K562 (cell line): ENCODE data around the gene PVALEF. TPM values are rescaled to one million over a fixed set of nuclear protein-coding genes. Genes with fewer than 3 reads are reported as not detected.

Experiments
- ATAC-seq: fragments of 200-7000 bp; cut with Tn5 transposase; 3 replicates; pipeline ENCODE4 v1.9.1; 2020; ENCODE audit warnings: moderate library complexity
- BruUV-seq: library from RNA; stranded (reverse); fragments of 400-500 nt; replicated peaks from 2 replicates; lab custom pipeline; 2021; lab: Mats Ljungman, UMichigan
- CTCF ChIA-PET: fragments of 300-600 bp; formaldehyde crosslinking; extraction: SDS; loops from one replicate; lab custom pipeline; 2021; ENCODE audit warnings: low intra/inter-chr PET ratio; lab: Yijun Ruan, JAX
- POLR2A ChIA-PET: fragments of 300-600, 350-650 bp; sonication (Branson Sonifier 250); formaldehyde crosslinking; extraction: SDS; loops from one replicate; lab custom pipeline; 2021; ENCODE audit warnings: antibody characterized with exemption, inconsistent platforms; lab: Yijun Ruan, JAX
- DNase-seq, 4 experiments: peaks; one replicate each; pipeline versions ENCODE4 v3.0.0 to v3.0.0-alpha.2; 2011 to 2018; ENCODE audit warnings: low spot score in 3 of 4, mixed read lengths in 3 of 4; ENCODE audit errors: extremely low read depth in 1 of 4
- FAIRE-seq: peaks from 2 replicates; lab custom pipeline; 2011; peaks lifted over from hg19 to GRCh38; lab: Jason Lieb, UNC
- H2AFZ ChIP-seq: 2 replicates; pipeline ENCODE4 v1.6.0; 2011; ENCODE audit warnings: low read depth, low read length, control low read depth, inconsistent platforms
- H3K27ac ChIP-seq: fragments of 200-600 bp; 3 replicates; pipeline ENCODE4 v1.8.0; 2011; ENCODE audit warnings: low read depth, mild to moderate bottlenecking, control low read depth, inconsistent platforms, low read length, moderate library complexity, mixed read lengths; ENCODE audit errors: extremely low read depth
- H3K27me3 ChIP-seq, 2 experiments: fragments of 300-600 bp in 1 of 2; 2 replicates in 1 of 2; 3 replicates in 1 of 2; pipeline versions ENCODE4 v1.6.0 to v1.8.0; 2011; ENCODE audit warnings: inconsistent platforms in 2 of 2, low read length in 2 of 2, mild to moderate bottlenecking in 1 of 2, mixed read lengths in 1 of 2, moderate library complexity in 1 of 2; ENCODE audit not compliant: control insufficient read depth in 2 of 2, insufficient read depth in 2 of 2
- H3K36me3 ChIP-seq: fragments of 300-600 bp; 3 replicates; pipeline ENCODE4 v1.8.0; 2011; ENCODE audit warnings: mild to moderate bottlenecking, low read length, inconsistent platforms; ENCODE audit not compliant: control insufficient read depth, insufficient read depth
- H3K4me1 ChIP-seq, 2 experiments: fragments of 200-600 bp in 1 of 2; replicated peaks in 1 of 2; 2 replicates in 1 of 2; 3 replicates in 1 of 2; pipeline versions ENCODE4 v1.5.1 to v1.8.0; 2011; ENCODE audit warnings: inconsistent platforms in 2 of 2, low read length in 2 of 2, mild to moderate bottlenecking in 1 of 2, mixed read lengths in 1 of 2, moderate library complexity in 1 of 2; ENCODE audit not compliant: control insufficient read depth in 2 of 2, insufficient read depth in 2 of 2
- H3K4me2 ChIP-seq: 2 replicates; pipeline ENCODE4 v1.6.1; 2011; ENCODE audit warnings: low read length, control low read depth, inconsistent platforms, mixed read lengths; ENCODE audit not compliant: insufficient read depth
- H3K4me3 ChIP-seq: fragments of 200-600 bp; sonication (generic), shearing (Covaris generic); 2 replicates; pipeline ENCODE4 v1.5.1; 2016; ENCODE audit warnings: control low read depth, inconsistent platforms
- H3K79me2 ChIP-seq: fragments of 200-600 bp; 3 replicates; pipeline ENCODE4 v1.8.0; 2011; ENCODE audit warnings: low read length, inconsistent platforms; ENCODE audit not compliant: control insufficient read depth, insufficient read depth
- H3K9ac ChIP-seq, 2 experiments: 2 replicates each; pipeline versions ENCODE4 v1.6.0 to v1.6.1; 2011; ENCODE audit warnings: low read depth in 2 of 2, low read length in 2 of 2, control low read depth in 1 of 2, inconsistent platforms in 1 of 2, mild to moderate bottlenecking in 1 of 2, mixed read lengths in 1 of 2; ENCODE audit not compliant: insufficient read depth in 1 of 2
- H3K9me1 ChIP-seq: one replicate; pipeline ENCODE4 v1.6.0; 2011; ENCODE audit warnings: inconsistent platforms, mild to moderate bottlenecking, low read length, moderate library complexity; ENCODE audit not compliant: control insufficient read depth, insufficient read depth
- H3K9me3 ChIP-seq: replicated peaks from 2 replicates; pipeline ENCODE4 v1.5.1; 2011; ENCODE audit warnings: low read depth, low read length, inconsistent platforms; ENCODE audit not compliant: control insufficient read depth, insufficient read depth
- H4K20me1 ChIP-seq: replicated peaks from 2 replicates; pipeline ENCODE4 v1.6.1; 2011; ENCODE audit warnings: low read length, inconsistent platforms, mixed read lengths; ENCODE audit not compliant: control insufficient read depth, insufficient read depth
- CBX8 ChIP-seq: fragments of 200-600 bp; sonication (generic); IDR thresholded peaks from 2 replicates; pipeline ENCODE4 v1.6.1; 2012; ENCODE audit warnings: borderline replicate concordance, mixed run types, low read depth, mild to moderate bottlenecking, moderate library complexity, mixed read lengths, low read length, control low read depth, inconsistent platforms; ENCODE audit not compliant: poor library complexity, severe bottlenecking; ENCODE audit errors: extremely low read depth
- CHD4 ChIP-seq: fragments of 200-600 bp; sonication (generic); IDR thresholded peaks from 3 replicates; pipeline ENCODE4 v1.6.1; 2012; ENCODE audit warnings: low read depth, mild to moderate bottlenecking, mixed read lengths, low read length, inconsistent platforms; ENCODE audit not compliant: insufficient read depth, insufficient replicate concordance, poor library complexity, severe bottlenecking
- CLOCK ChIP-seq: fragments of 250-450 bp; sonication (Bioruptor Pico); IDR thresholded peaks from 2 replicates; pipeline ENCODE4 v1.4.0; 2020; ENCODE audit warnings: mild to moderate bottlenecking, moderate library complexity, borderline replicate concordance
- DEAF1 ChIP-seq: fragments of 450-650 bp; formaldehyde crosslinking; IDR thresholded peaks from 2 replicates; pipeline ENCODE4 v1.4.0; 2020; ENCODE audit warnings: mild to moderate bottlenecking, moderate library complexity
- EHMT2 ChIP-seq: fragments of 450-650 bp; IDR thresholded peaks from 2 replicates; pipeline ENCODE4 v1.6.1; 2018; ENCODE audit warnings: antibody characterized with exemption
- EP300 ChIP-seq: IDR thresholded peaks from 2 replicates; pipeline ENCODE4 v1.6.1; 2012; ENCODE audit warnings: low read length, improper control_type of control experiment
- MAFK ChIP-seq: IDR thresholded peaks from 2 replicates; pipeline ENCODE4 v1.6.1; 2011; ENCODE audit warnings: low read length, improper control_type of control experiment
- MCM3 ChIP-seq: fragments of 450-650 bp; IDR thresholded peaks from 2 replicates; pipeline ENCODE4 v1.6.1; 2016
- PPARD ChIP-seq: fragments of 250-450 bp; sonication (Bioruptor Pico); IDR thresholded peaks from 2 replicates; pipeline ENCODE4 v1.8.0; 2022; ENCODE audit warnings: inconsistent platforms, mild to moderate bottlenecking, moderate library complexity
- SRSF9 ChIP-seq: fragments of 200-400 bp; formaldehyde crosslinking; IDR thresholded peaks from 2 replicates; pipeline ENCODE4 v1.6.1; 2017; ENCODE audit warnings: low read depth, low read length, borderline replicate concordance
- THAP12 ChIP-seq: fragments of 250-450 bp; sonication (Bioruptor Pico); IDR thresholded peaks from 2 replicates; pipeline ENCODE4 v1.9.0; 2021; ENCODE audit warnings: mild to moderate bottlenecking, inconsistent platforms
- TRIM24 ChIP-seq, 2 experiments: fragments of 450-650 bp; IDR thresholded peaks; 2 replicates each; pipeline ENCODE4 v1.6.1; 2016
- USF2 ChIP-seq: sonication (generic); formaldehyde crosslinking; IDR thresholded peaks from 2 replicates; pipeline ENCODE4 v1.5.0; 2020; ENCODE audit warnings: missing genetic modification reagents
- ZC3H8 ChIP-seq: fragments of 450-650 bp; IDR thresholded peaks from 2 replicates; pipeline ENCODE4 v1.6.1; 2017
- ZNF583 ChIP-seq: fragments of 250-450 bp; sonication (Bioruptor Pico); IDR thresholded peaks from 2 replicates; pipeline ENCODE4 v1.4.0; 2020
- WGBS: fragments of 100-300 bp; shearing (Covaris generic); methylation state at CpG from one replicate; pipeline ENCODE4 v1.1.6; 2016; ENCODE audit warnings: low coverage, mixed read lengths; ENCODE audit not compliant: insufficient coverage; ENCODE audit errors: missing lambda C conversion rate; 5-methylcytosine and 5-hydroxymethylcytosine counted together
- in situ Hi-C: fragments of 300-500 bp; cut with MboI; formaldehyde crosslinking; loops from 4 replicates; pipeline ENCODE4 v1.15.0; 2018; ENCODE audit warnings: inconsistent platforms, mixed read lengths
- intact Hi-C: fragments of 100-400 bp; cut with micrococcal nuclease; formaldehyde crosslinking; loops from 2 replicates; pipeline ENCODE4 v1.14.2; 2022
- polyA plus RNA-seq, 8 experiments: library from polyadenylated mRNA; depleted of rRNA in 4 of 8; stranded (reverse) in 5 of 8; unstranded in 3 of 8; fragments of >200 nt; fragmentation: Nextera tagmentation in 2 of 8; fragmentation: Illumina TruSeq in 1 of 8; extraction: Ambion mirVana in 2 of 8; extraction: Trizol in 1 of 8; gene quantifications; 2 replicates each; pipeline versions ENCODE4 v1.2.1 to v1.2.3, GENCODE V29; 2011 to 2014; ENCODE audit warnings: inconsistent platforms in 1 of 8, missing spikeins in 1 of 8
- total RNA-seq, 7 experiments: library from RNA; depleted of rRNA in 6 of 7; stranded (reverse); fragments of >200 nt in 6 of 7; fragmentation: Illumina TruSeq in 2 of 7; extraction: Trizol in 2 of 7; gene quantifications; 2 replicates each; pipeline versions ENCODE4 v1.2.1 to v1.2.3, GENCODE V29; 2011 to 2021; ENCODE audit warnings: low replicate concordance in 1 of 7

Gene PVALEF
- total and polyA plus RNA-seq, 9 of the 15 experiments (the other 6 are each of a cell fraction or from before 2014, with no cell fraction given): not detected

GRCh38 chr17:81213978-81214377, 48.7 kb downstream of the PVALEF start:
- Histone ChIP-seq H3K36me3 (0 out of 3 replicates have a peak, but pooled peaks cover 3% of the 10 kb centered on the region), H3K4me3 (no peak overlapping the region), H3K9ac (no peak overlapping the region), H4K20me1 (no peaks in the 10 kb centered on the region), H3K9me1 (no peaks in the 10 kb centered on the region), H3K4me1 (peaks cover 0 to 22% of the 10 kb centered on the region in 2 experiments; a peak in 2 of 5 replicates), H2AFZ (no peak overlapping the region), H3K9me3 (no peaks in the 10 kb centered on the region), H3K79me2 (no peaks in the 10 kb centered on the region), H3K27ac (no peak overlapping the region), H3K27me3 (no peaks in the 10 kb centered on the region), H3K4me2 (no peak overlapping the region)
- FAIRE-seq: no peak
- in situ Hi-C loops: no loop called here
- intact Hi-C loops: no loop called here
- BruUV-seq: no TSS peak
- 90% methylated on average over 8 of the region's 8 CpGs for WGBS
- no peak for DNase-seq
- no peak for ATAC-seq
- ChIA-PET CTCF (no interaction called here), POLR2A (no interaction called here)
- no peak for TF ChIP-seq PPARD
- no peak for TF ChIP-seq SRSF9
- no peak for TF ChIP-seq THAP12
- no peak for TF ChIP-seq CBX8
- TF ChIP-seq MCM3: no peak
- no peak for TF ChIP-seq ZC3H8
- TF ChIP-seq EHMT2: no peak
- TF ChIP-seq USF2 (CRISPR knock-in tag): no peak
- no peak for TF ChIP-seq CLOCK (CRISPR knock-in tag)
- no peak for TF ChIP-seq DEAF1 (CRISPR knock-in tag)
- TF ChIP-seq MAFK: no peak
- no peak for TF ChIP-seq TRIM24 (IDR thresholded peaks at IDR 0.05)
- TF ChIP-seq ZNF583: no peak
- TF ChIP-seq CHD4: no peak
- no peak for TF ChIP-seq EP300
